GM19099 (cell line): ENCODE data around the gene OSCAR.

Source experiments
- POLR2A ChIP-seq: IDR thresholded peaks from 3 replicates; pipeline ENCODE4 v1.6.1; 2011; ENCODE audit warnings: low read depth; ENCODE audit not compliant: insufficient read length; ENCODE audit errors: extremely low read depth

The OSCAR gene

GRCh38 chr19:54105796-54106195, 5.2 kb upstream of the OSCAR start:
- TF ChIP-seq POLR2A = no peak

DNA sequence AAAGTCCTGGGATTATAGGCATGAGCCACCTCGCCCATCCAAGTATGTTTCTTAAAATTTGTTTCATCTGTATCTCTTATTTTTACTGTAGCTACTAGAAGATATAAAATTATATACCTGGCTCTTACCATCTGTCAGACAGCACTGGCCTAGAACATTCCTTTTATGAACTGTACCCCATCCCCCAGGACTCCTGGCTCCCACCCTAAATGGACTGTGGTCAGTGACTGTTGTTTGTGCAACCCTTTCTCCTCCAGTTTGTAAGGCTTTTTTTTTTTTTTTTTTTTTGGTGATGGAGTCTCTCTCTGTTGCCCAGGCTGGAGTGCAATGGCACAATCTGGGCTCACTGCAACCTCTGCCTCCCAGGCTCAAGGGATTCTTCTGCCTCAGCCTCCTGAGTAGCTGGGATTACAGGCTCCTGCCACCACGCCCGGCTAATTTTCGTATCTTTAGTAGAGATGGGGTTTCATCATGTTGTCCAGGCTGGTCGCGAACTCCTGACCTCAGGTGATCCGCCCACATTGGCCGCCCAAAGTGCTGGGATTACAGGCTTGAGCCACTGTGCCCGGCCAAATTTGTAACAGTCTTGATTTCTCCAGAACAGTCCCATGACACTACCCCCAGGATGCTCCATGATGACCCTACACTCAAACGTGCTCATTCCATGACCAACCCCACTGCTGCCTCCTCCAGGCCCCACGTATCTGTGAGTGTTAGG, 4.6 kb upstream of the OSCAR start:
- no peak for TF ChIP-seq POLR2A

DNA sequence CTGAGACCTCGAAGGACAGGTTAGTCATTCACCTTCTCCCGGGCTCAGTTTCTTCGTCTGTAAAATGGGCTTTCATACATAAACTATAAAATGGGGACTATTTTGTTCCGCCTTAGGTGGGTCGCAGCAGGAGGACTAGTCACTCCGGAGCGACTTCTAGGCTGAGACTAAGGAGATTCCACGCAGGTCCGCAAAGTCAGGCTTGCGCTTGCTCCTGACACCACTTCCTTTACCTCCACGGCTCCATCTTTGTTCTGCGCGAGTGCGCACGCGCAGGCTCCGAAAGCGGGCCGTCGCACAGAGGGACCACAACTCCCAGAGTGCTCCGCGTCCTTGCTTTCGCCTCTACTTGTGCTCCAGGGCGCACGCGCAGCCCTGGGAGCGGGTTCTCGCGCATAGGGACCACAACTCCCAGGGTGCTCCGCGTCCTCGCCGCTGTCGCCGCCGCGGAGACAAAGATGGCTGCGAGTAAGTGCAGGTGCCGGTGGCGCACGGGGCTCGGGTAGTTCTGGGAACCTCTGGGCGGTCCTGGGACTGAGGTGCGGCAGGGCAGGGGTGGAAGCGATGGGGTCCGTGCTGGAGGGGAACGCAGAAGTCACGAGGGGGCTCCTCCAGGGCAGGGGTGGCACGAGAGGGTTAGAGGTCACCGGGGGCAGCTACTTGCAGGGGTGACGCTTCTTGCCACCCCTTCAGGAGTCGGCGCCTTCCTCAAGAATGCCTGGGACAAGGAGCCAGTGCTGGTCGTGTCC, 2.0 kb upstream of the OSCAR start, which contains the start of gene NDUFA3:
Gene NDUFA3, plus strand, starts transcription at position 435 of the 749 bp plus-strand sequence. Its CDS starts 24 bp downstream, at position 459.
- peak; percentile 84 for TF ChIP-seq POLR2A

GRCh38 chr19:54099190-54099902, 1.3 kb downstream of the OSCAR start:
- no peak for TF ChIP-seq POLR2A

GRCh38 chr19:54096617-54097106, 3.9 kb downstream of the OSCAR start:
- no peak for TF ChIP-seq POLR2A

DNA sequence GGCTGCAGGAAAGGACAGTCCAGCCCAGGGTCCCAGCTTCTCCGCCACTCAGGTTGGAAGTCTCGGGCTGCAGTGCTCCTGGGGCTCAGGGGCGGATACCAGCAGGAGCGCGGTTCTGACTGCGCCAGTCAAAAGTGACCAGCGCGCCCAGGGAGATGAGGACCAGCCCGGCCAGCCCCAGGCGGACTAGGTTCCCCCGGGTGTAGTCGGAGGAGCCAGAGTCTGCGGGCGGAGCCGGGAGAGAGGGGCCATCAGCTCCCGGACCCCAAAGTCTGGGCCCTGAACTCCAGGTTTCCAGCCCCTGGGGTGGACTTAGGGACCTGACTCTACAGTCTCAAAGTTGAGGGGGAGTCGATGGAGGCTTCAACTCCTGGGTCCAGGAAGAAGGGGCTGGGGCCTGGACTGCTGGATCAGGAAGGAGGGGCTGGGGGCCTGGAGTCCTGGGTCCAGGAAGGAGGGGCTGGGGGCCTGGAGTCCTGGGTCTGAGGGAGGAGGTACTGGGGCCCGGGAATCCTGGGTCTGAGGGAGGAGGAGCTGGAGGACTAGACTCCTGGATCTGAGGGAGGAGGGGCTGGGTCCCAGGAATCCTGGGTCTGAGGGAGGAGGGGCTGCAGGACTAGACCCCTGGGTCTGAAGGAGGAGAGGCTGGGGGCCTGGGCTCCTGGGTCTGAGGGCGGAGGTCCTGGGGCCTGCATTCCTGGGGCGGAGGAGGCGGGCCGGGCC, 5.3 kb downstream of the OSCAR start:
- no peak for TF ChIP-seq POLR2A

- TF ChIP-seq POLR2A = no peak
Observed at GRCh38 chr19:54094426-54095000, 6.1 kb downstream of the OSCAR start.

DNA sequence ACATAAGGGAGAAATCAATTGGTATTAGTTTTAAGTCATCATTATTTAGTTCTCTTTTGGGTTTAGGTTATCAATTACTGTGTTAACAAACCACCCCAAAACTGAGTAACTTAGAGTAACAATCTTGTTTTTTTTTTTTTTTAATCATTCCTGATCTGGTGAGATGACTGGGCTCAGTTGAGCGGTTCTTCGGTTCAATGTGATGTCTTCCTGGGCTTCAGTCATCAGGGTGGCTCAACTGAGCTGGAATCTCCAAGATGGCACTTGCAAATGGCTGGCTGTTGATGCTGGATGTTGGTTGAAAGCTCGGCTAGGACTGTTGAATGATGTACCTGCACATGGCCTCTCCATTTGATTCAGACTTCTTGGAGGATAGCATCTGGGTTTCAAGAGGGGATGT, 16.2 kb downstream of the OSCAR start:
- TF ChIP-seq POLR2A = no peak

DNA sequence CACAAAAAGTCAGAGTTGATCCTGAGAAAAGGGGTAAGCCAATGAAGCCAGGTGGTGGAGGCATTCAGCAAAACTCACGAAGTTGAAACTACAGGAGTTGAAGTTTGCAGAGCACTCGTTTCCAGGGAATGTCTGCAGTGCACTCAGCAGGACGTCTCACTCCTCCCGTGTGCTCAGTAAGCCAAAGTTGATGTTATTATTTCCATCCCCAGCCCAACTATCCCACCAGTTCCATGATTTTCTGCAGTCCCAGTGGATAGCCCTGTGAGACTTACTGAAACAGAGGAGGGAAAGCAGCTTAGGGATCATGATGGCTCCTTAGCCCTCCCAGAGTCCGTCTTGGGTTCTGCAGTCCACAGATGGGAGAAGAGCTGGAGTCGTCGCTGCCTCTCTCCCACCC, 19.6 kb downstream of the OSCAR start, which contains the start of gene TARM1:
Gene TARM1, minus strand, starts transcription at position 334 of the 400 bp plus-strand sequence. Its CDS starts 25 bp downstream, at position 309.
- no peak for TF ChIP-seq POLR2A

DNA sequence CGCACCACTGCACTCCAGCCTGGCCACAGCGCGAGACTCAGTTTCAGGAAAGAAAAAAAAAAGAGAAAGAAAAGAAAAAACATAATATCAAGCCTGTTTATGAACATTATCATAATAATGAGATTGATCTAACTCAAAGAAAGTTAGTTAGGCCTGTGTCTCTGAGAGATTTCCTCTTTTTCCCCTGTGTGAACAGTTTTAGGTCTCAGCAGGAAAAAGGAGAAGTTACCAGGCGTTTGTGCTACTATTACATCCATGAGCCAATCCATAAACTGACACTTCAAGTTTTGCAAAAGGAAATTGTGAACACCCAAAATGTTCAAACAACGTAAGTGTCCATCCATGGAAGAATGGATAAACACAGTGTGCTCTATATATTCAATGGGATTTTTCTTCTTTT, 23.3 kb downstream of the OSCAR start:
- TF ChIP-seq POLR2A = no peak

DNA sequence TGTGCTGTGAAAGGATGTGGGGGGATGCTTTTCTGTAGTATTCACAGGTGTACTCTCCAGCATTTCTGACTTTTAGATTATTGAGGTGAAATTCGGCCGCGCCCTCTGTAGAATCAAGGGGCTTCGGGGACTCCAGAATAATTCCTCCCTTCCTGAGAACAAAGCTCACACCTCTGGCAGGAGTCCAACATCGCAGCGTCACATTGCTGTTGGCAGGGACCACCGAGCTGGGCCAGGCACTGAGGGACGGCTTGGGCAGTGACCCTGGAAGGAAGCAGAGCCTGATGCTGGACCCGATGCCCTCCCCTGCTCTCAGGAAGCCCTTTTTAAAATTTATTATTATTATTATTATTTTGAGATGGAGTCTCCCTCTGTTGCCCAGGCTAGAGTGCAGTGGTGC, 25.8 kb downstream of the OSCAR start:
- TF ChIP-seq POLR2A = no peak

DNA sequence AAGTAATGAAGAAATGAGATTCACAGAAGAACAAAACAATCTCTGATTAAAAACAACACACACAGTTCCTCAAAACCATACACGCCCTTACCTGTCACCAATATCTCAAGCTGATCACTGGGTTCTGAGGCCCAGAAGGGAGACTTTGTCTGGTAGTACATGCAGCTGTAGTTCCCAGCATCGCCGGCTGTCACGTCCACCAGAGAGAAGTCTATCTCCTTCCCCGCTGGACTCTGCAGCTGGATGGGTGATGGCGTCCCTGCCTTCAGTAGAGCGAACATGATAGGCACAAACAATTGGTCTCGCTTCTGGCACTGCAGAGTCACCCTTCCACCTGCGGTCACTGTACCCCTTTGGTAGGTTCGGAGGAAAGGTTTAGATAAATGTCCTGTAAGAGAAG, 26.8 kb downstream of the OSCAR start:
- no peak for TF ChIP-seq POLR2A

GRCh38 chr19:54069470-54069869, 31.1 kb downstream of the OSCAR start:
- TF ChIP-seq POLR2A = no peak
